ENCODE measurements around the gene DDX52.

The DDX52 gene

DNA sequence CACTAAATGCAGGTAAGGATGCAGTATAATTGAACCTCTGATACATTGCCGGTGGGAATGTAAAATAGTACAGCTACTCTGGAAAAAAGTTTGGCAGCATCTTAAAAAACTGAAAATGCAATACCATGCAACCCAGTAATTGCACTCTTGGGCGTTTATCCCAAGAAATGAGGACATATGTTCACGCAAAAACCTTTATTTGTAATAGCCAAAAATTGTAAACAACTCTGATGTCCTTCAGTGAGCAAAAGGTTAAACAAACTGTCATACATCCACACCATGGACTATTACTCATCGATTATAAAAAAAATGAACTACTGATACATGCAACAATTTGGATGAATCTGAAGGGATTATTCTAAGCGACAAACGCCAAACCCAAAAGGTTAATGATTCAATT, 51.0 kb downstream of the DDX52 start:
- TF ChIP-seq, protein P1, sequence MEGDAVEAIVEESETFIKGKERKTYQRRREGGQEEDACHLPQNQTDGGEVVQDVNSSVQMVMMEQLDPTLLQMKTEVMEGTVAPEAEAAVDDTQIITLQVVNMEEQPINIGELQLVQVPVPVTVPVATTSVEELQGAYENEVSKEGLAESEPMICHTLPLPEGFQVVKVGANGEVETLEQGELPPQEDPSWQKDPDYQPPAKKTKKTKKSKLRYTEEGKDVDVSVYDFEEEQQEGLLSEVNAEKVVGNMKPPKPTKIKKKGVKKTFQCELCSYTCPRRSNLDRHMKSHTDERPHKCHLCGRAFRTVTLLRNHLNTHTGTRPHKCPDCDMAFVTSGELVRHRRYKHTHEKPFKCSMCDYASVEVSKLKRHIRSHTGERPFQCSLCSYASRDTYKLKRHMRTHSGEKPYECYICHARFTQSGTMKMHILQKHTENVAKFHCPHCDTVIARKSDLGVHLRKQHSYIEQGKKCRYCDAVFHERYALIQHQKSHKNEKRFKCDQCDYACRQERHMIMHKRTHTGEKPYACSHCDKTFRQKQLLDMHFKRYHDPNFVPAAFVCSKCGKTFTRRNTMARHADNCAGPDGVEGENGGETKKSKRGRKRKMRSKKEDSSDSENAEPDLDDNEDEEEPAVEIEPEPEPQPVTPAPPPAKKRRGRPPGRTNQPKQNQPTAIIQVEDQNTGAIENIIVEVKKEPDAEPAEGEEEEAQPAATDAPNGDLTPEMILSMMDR (conservative IDR thresholded peaks at IDR 0.05; ENCODE audit: low read depth, low read length), result no peak
- DNase-seq (ENCODE audit: low read depth), result no peak

DNA sequence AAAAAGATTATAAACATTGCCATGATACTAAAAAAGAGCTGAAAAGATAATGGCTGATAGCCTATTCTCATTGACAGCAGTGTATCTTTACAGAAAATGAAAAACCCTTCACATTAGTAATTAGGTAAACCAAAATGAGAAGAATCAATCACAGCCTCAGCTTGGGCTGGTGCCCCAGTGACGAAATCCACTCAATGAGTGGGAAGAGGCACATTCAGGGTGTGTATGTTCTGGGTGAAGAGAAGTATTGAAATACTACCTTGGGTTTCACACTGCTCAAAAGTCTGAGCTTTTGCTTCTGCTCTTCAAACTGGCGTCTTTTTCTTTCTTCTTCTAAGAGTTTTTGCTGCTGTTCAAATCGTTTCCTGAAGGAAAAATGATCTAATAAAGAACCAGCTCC, 58.2 kb downstream of the DDX52 start:
- H3K4me3 ChIP-seq (ENCODE audit: low read depth, low read length), result no peak overlapping the region
- TF ChIP-seq, protein P1 (conservative IDR thresholded peaks at IDR 0.05; ENCODE audit: low read depth, low read length), result no peak
- DNase-seq (ENCODE audit: low read depth), result no peak

More for the DNA sequence above, 51.0 kb downstream of the DDX52 start:
- no peak overlapping the region for H3K4me3 ChIP-seq (ENCODE audit: low read depth, low read length)

DNA sequence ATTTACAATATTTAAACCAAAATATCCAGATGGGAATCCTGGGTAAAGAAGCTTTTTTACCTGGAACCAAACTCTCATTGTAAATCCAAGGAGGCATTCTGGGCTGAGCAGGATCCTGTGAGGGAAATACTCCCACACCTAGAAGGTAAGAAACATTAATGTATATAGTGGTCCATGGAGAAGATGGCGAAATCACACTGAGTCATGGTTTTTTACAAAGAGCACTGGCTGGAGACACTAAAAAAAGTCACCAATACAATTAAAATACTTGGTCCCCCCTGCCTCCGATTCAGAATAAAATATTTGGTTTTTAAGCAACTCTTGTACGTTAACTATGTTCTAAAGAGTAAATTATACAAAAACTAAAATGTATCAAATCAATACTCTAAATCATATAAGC, 67.0 kb downstream of the DDX52 start:
- no peak overlapping the region for H3K4me3 ChIP-seq (ENCODE audit: low read depth, low read length)
- DNase-seq (ENCODE audit: low read depth), result peak; percentile 5
- TF ChIP-seq, protein P1 (conservative IDR thresholded peaks at IDR 0.05; ENCODE audit: low read depth, low read length), result no peak

DNA sequence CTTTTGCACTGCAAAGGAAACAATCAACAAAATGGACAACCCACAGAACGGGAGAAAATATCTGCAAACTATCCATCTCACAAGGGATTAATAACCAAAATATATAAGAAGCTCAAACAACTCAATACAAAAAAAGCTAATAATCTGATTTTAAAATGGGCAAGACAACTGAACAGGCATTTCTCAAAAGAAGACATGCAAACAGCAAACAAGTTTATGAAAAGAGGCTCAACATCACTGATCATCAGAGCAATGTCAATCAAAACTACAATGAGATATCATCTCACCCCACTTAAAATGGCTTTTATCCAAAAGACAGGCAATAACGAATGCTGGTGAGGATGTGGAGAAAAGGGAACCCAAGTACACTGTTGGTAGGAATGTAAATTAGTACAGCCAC, 68.8 kb downstream of the DDX52 start:
- no peak overlapping the region for H3K4me3 ChIP-seq (ENCODE audit: low read depth, low read length)
- TF ChIP-seq, protein P1 (conservative IDR thresholded peaks at IDR 0.05; ENCODE audit: low read depth, low read length), result no peak
- no peak for DNase-seq (ENCODE audit: low read depth)

DNA sequence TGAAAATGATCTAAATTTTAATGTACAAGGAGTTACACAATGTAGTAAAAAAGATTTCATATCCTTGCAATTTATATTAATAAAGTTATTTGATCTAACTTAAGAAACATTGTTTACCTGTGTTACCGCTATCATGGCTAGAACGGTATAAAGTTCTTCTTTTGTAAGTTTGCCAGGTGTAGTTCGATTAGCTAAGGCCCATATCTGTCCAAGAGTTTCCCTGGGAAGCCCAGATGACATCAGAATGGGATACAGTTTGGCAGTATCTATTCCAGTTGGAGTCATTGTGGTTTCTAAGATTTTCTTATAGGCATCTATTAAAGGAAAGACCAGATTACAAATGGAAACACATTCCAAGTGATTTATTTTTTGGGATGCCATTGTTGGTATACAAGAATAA, 71.6 kb downstream of the DDX52 start:
- DNase-seq (ENCODE audit: low read depth), result no peak
- TF ChIP-seq, protein P1 (conservative IDR thresholded peaks at IDR 0.05; ENCODE audit: low read depth, low read length), result no peak
- H3K4me3 ChIP-seq (ENCODE audit: low read depth, low read length), result no peak overlapping the region

DNA sequence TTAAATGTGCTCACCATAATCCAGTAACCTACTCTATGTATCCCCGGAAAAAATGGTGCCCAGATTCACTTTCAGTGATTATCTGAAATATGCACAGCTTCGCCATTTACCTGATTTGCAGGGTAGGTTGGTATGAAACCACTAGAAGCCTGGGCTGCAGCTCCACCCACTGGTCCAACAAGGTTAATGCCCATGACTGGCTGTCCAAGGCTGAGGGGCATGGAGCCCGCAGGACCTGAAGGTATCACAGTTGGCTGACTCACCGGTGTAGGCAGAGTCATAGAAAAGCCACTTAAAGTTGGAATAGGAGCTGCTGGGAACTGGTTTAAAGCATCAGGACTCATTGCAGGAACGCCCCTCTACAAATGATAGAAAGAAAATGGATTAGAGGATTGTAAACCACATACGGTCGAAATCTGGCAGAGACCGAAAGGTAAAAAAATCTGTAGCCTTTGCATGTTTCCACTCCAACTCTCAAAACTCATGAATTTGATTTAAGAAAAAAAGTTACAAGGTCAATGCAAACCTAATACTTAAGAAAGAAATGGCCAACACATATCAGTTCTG, 72.6 kb downstream of the DDX52 start:
- DNase-seq (ENCODE audit: low read depth), result peak; percentile 62
- TF ChIP-seq, protein P1 (conservative IDR thresholded peaks at IDR 0.05; ENCODE audit: low read depth, low read length), result peak; percentile 70
- no peak overlapping the region for H3K4me3 ChIP-seq (ENCODE audit: low read depth, low read length)

DNA sequence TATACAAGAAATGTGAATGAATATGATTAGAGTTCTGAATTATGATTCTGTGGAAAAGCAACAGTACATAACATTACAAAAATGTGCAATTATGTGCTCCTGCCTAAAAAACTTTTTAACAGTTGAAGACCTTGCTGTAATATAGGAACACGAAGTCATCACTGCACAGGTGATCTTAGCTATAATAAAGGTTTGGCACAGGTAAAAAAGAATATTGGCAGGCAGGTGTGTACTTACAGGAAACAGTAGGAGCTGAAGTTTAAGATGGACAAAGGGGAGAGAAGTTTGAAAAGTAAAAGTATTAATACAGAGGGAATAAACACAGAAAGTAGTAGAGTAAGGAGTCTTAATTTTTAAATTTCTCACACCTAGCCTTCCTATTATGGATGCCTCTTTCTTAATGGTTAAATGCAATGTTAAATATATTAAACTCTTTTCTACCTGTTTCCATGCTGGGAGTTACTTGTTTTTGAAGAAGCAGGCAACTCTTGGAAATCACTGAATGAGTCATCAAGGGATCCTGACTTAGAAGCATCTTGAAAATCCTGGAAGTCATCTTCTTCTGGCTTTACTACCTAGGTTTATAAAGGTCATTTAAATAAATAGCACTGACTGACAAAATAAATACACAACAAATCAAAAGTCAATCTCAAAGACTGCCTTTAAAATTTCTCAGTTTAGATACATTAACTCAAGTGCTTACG, 74.7 kb downstream of the DDX52 start:
- no peak for DNase-seq (ENCODE audit: low read depth)
- TF ChIP-seq, protein P1 (conservative IDR thresholded peaks at IDR 0.05; ENCODE audit: low read depth, low read length), result no peak
- H3K4me3 ChIP-seq (ENCODE audit: low read depth, low read length), result no peak overlapping the region

All from choroid plexus epithelial cell (primary cell).